Measurements from ENCODE around the gene CISD3.
A peak's percentile ranks its signal among the peaks of the same experiment; 100 is the strongest.

The CISD3 gene

DNA sequence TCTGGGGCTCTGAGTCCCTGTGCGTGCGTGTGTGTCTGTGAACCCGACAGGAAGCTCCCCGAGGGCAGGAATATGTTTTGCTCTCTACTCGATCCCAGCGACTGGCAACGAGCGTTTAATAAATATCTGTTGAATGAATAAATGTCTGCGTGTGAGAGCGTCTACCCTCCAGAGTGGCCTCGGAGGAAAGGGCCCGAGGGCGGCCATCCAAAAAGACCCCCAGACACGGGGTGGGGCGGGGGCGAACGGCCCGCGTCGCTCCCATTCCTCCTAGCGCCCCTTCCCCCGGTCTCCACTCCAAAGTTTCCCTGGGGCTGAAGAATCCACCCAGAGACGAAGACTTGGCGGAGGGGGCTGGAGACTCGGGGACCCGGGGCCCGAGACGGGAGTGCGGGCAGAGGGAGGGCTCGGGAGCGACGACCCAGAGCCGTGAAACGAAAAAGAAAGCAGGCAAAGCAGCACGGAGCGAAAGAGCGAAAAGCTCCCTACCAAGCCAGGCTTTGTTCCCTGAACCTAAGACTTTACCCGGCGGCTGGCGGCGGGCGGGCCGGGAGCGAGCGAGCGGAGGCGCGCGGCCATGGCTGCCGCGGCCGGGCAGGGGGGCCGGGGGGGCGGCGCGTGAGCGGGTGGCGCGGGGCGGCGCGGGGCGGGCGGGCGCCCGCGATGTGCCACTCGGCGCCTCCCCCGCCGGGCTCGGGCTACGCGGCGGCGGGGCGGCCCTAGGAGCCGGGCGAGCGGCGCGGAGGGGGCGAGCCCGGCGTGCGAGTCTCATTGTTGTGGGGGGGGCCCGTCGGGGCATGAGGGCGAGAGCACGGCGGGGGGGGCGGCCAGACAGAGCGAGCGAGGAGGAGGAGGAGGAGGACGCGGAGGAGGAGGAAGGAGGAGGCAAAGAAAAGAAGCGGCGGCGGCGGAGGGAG is 25.3 kb upstream of the CISD3 start, which contains the start of gene MLLT6:
Gene MLLT6 (plus strand): TSS at position 668 of the 917 bp plus-strand sequence. CDS start 360 bp downstream, outside the sequence.
- peaks cover 71% of the 10 kb centered on the region for H3K27me3 ChIP-seq (ENCODE audit: insufficient read depth, insufficient read length)
- peak within 1 kb of the TSS; percentile 75 for H3K9ac ChIP-seq (ENCODE audit: insufficient read length, low read depth)
- TF ChIP-seq SUZ12 (IDR thresholded peaks at IDR 0.05; ENCODE audit: extremely low read depth, insufficient read depth, insufficient read length) (no peak), YY1 (IDR thresholded peaks at IDR 0.05; ENCODE audit: insufficient read depth, insufficient read length) (no peak)
- no peaks in the 10 kb centered on the region for H3K9me3 ChIP-seq (ENCODE audit: insufficient read depth, low read length)
- peaks cover 8% of the 10 kb centered on the region for H3K36me3 ChIP-seq (ENCODE audit: insufficient read depth, insufficient read length, low read length)
- H3K4me1 ChIP-seq (ENCODE audit: insufficient read depth, insufficient read length): peaks cover 28% of the 10 kb centered on the region
- DNase-seq (ENCODE audit: low read depth, low spot score): no peak
- peak within 1 kb of the TSS; percentile 59 for H3K4me3 ChIP-seq (ENCODE audit: insufficient read length, low read depth)

GRCh38 chr17:38705523-38705802 is 24.7 kb upstream of the CISD3 start:
- peaks cover 65% of the 10 kb centered on the region for H3K27me3 ChIP-seq (ENCODE audit: insufficient read depth, insufficient read length)
- DNase-seq (ENCODE audit: low read depth, low spot score): no peak
- H3K4me1 ChIP-seq (ENCODE audit: insufficient read depth, insufficient read length): peaks cover 32% of the 10 kb centered on the region

GRCh38 chr17:38705803-38706504 is 24.2 kb upstream of the CISD3 start:
- peaks cover 37% of the 10 kb centered on the region for H3K4me1 ChIP-seq (ENCODE audit: insufficient read depth, insufficient read length)
- no peaks in the 10 kb centered on the region for H3K9me3 ChIP-seq (ENCODE audit: insufficient read depth, low read length)
- TF ChIP-seq SUZ12 (IDR thresholded peaks at IDR 0.05; ENCODE audit: extremely low read depth, insufficient read depth, insufficient read length) (no peak), YY1 (IDR thresholded peaks at IDR 0.05; ENCODE audit: insufficient read depth, insufficient read length) (no peak), ZNF274 (IDR thresholded peaks at IDR 0.05; ENCODE audit: low read depth, low read length) (no peak)
- no peak for DNase-seq (ENCODE audit: low read depth, low spot score)
- H3K36me3 ChIP-seq (ENCODE audit: insufficient read depth, insufficient read length, low read length): peaks cover 8% of the 10 kb centered on the region
- peaks cover 60% of the 10 kb centered on the region for H3K27me3 ChIP-seq (ENCODE audit: insufficient read depth, insufficient read length)
- peak overlapping the region; percentile 75 for H3K9ac ChIP-seq (ENCODE audit: insufficient read length, low read depth)
- H3K4me3 ChIP-seq (ENCODE audit: insufficient read length, low read depth): peak overlapping the region; percentile 59

More at GRCh38 chr17:38705523-38705802, 24.7 kb upstream of the CISD3 start:
- Histone ChIP-seq H3K9ac (ENCODE audit: insufficient read length, low read depth) (no peak overlapping the region), H3K4me3 (ENCODE audit: insufficient read length, low read depth) (peak overlapping the region; percentile 59), H3K9me3 (ENCODE audit: insufficient read depth, low read length) (no peaks in the 10 kb centered on the region), H3K36me3 (ENCODE audit: insufficient read depth, insufficient read length, low read length) (peaks cover 8% of the 10 kb centered on the region)
- TF ChIP-seq YY1 (IDR thresholded peaks at IDR 0.05; ENCODE audit: insufficient read depth, insufficient read length): no peak
- no peak for TF ChIP-seq ZNF274 (IDR thresholded peaks at IDR 0.05; ENCODE audit: low read depth, low read length)
- no peak for TF ChIP-seq SUZ12 (IDR thresholded peaks at IDR 0.05; ENCODE audit: extremely low read depth, insufficient read depth, insufficient read length)

- Histone ChIP-seq H3K9me3 (ENCODE audit: insufficient read depth, low read length) (no peaks in the 10 kb centered on the region), H3K9ac (ENCODE audit: insufficient read length, low read depth) (peak overlapping the region; percentile 75), H3K36me3 (ENCODE audit: insufficient read depth, insufficient read length, low read length) (peaks cover 8% of the 10 kb centered on the region), H3K4me1 (ENCODE audit: insufficient read depth, insufficient read length) (peaks cover 43% of the 10 kb centered on the region), H3K4me3 (ENCODE audit: insufficient read length, low read depth) (peak overlapping the region; percentile 59), H3K27me3 (ENCODE audit: insufficient read depth, insufficient read length) (peaks cover 53% of the 10 kb centered on the region)
- no peak for DNase-seq (ENCODE audit: low read depth, low spot score)
- TF ChIP-seq ZNF274 (IDR thresholded peaks at IDR 0.05; ENCODE audit: low read depth, low read length): no peak
- no peak for TF ChIP-seq SUZ12 (IDR thresholded peaks at IDR 0.05; ENCODE audit: extremely low read depth, insufficient read depth, insufficient read length)
- no peak for TF ChIP-seq YY1 (IDR thresholded peaks at IDR 0.05; ENCODE audit: insufficient read depth, insufficient read length)
Measured at GRCh38 chr17:38706505-38707216, 23.5 kb upstream of the CISD3 start.

- peaks cover 44% of the 10 kb centered on the region for H3K4me1 ChIP-seq (ENCODE audit: insufficient read depth, insufficient read length)
- no peak overlapping the region for H3K4me3 ChIP-seq (ENCODE audit: insufficient read length, low read depth)
- H3K36me3 ChIP-seq (ENCODE audit: insufficient read depth, insufficient read length, low read length): peaks cover 13% of the 10 kb centered on the region
- no peak overlapping the region for H3K9ac ChIP-seq (ENCODE audit: insufficient read length, low read depth)
- H3K27me3 ChIP-seq (ENCODE audit: insufficient read depth, insufficient read length): peaks cover 43% of the 10 kb centered on the region
- no peaks in the 10 kb centered on the region for H3K9me3 ChIP-seq (ENCODE audit: insufficient read depth, low read length)
- no peak for DNase-seq (ENCODE audit: low read depth, low spot score)
- TF ChIP-seq SUZ12 (IDR thresholded peaks at IDR 0.05; ENCODE audit: extremely low read depth, insufficient read depth, insufficient read length): no peak
- no peak for TF ChIP-seq YY1 (IDR thresholded peaks at IDR 0.05; ENCODE audit: insufficient read depth, insufficient read length)
- TF ChIP-seq ZNF274 (IDR thresholded peaks at IDR 0.05; ENCODE audit: low read depth, low read length): no peak
Measured at GRCh38 chr17:38707678-38708351, 22.3 kb upstream of the CISD3 start.

GRCh38 chr17:38709104-38709820 is 20.9 kb upstream of the CISD3 start:
- DNase-seq (ENCODE audit: low read depth, low spot score): no peak
- peaks cover 19% of the 10 kb centered on the region for H3K36me3 ChIP-seq (ENCODE audit: insufficient read depth, insufficient read length, low read length)
- H3K9ac ChIP-seq (ENCODE audit: insufficient read length, low read depth): no peak overlapping the region

More at GRCh38 chr17:38709104-38709820, 20.9 kb upstream of the CISD3 start:
- Histone ChIP-seq H3K4me1 (ENCODE audit: insufficient read depth, insufficient read length) (peaks cover 44% of the 10 kb centered on the region), H3K27me3 (ENCODE audit: insufficient read depth, insufficient read length) (peaks cover 29% of the 10 kb centered on the region), H3K4me3 (ENCODE audit: insufficient read length, low read depth) (no peak overlapping the region), H3K9me3 (ENCODE audit: insufficient read depth, low read length) (no peaks in the 10 kb centered on the region)
- TF ChIP-seq ZNF274 (IDR thresholded peaks at IDR 0.05; ENCODE audit: low read depth, low read length): no peak
- no peak for TF ChIP-seq YY1 (IDR thresholded peaks at IDR 0.05; ENCODE audit: insufficient read depth, insufficient read length)
- no peak for TF ChIP-seq SUZ12 (IDR thresholded peaks at IDR 0.05; ENCODE audit: extremely low read depth, insufficient read depth, insufficient read length)

Data from NT2/D1 (cell line).